Osteoblast (primary cell): ENCODE results near the gene TMEM134. TPM values are rescaled to one million over a fixed set of nuclear protein-coding genes. Genes with fewer than 3 reads are reported as not detected.
A peak's percentile ranks its signal among the peaks of the same experiment; 100 is the strongest.

Experiments
- DNase-seq: peaks from one replicate; pipeline ENCODE4 v3.0.0; 2011; ENCODE audit warnings: low spot score, mixed read lengths; ENCODE audit not compliant: insufficient read length; ENCODE audit errors: missing footprints
- H2AFZ ChIP-seq: 2 replicates; pipeline ENCODE4 v1.6.0; 2011; ENCODE audit warnings: mild to moderate bottlenecking, low read length
- H3K27ac ChIP-seq: 2 replicates; pipeline ENCODE4 v1.5.1; 2011; ENCODE audit warnings: mild to moderate bottlenecking, low read depth, low read length, moderate library complexity
- H3K27me3 ChIP-seq: 2 replicates; pipeline ENCODE4 v1.6.0; 2012; ENCODE audit warnings: mild to moderate bottlenecking, control low read depth, inconsistent platforms, low read length, moderate library complexity; ENCODE audit not compliant: insufficient read depth
- H3K36me3 ChIP-seq: 2 replicates; pipeline ENCODE4 v1.5.1; 2011; ENCODE audit warnings: mild to moderate bottlenecking, low read length, control low read depth, moderate library complexity; ENCODE audit not compliant: insufficient read depth
- H3K4me1 ChIP-seq: 2 replicates; pipeline ENCODE4 v1.5.1; 2011; ENCODE audit warnings: mild to moderate bottlenecking, low read length, control low read depth, moderate library complexity; ENCODE audit not compliant: insufficient read depth
- H3K4me2 ChIP-seq: 2 replicates; pipeline ENCODE4 v1.6.0; 2011; ENCODE audit warnings: mild to moderate bottlenecking, low read length; ENCODE audit not compliant: insufficient read depth
- H3K4me3 ChIP-seq: fragments of 200-600 bp; sonication (generic); 3 replicates; pipeline ENCODE4 v1.5.1; 2012; ENCODE audit warnings: mild to moderate bottlenecking, low read length, inconsistent platforms; ENCODE audit not compliant: insufficient read depth
- H3K79me2 ChIP-seq: 2 replicates; pipeline ENCODE4 v1.6.0; 2012; ENCODE audit warnings: mild to moderate bottlenecking, low read length, control low read depth, inconsistent platforms; ENCODE audit not compliant: insufficient read depth
- H3K9me3 ChIP-seq: 2 replicates; pipeline ENCODE4 v1.5.1; 2011; ENCODE audit warnings: low read depth, low read length, control low read depth
- H4K20me1 ChIP-seq: 2 replicates; pipeline ENCODE4 v1.6.0; 2012; ENCODE audit warnings: mild to moderate bottlenecking, low read length, control low read depth; ENCODE audit not compliant: insufficient read depth
- total RNA-seq: library from RNA; depleted of rRNA; stranded (reverse); fragments of >200 nt; gene quantifications from 2 replicates; pipeline ENCODE4 v1.2.3, GENCODE V29; 2012
- TF ChIP-seq, protein P1 (sequence below): IDR thresholded peaks from 2 replicates; pipeline ENCODE4 v1.5.1; 2011; ENCODE audit warnings: mild to moderate bottlenecking, low read depth, low read length, moderate library complexity; ENCODE audit errors: extremely low read depth

TMEM134 gene
- total RNA-seq, 1 donor, result 29.3 TPM

- Histone ChIP-seq H3K9me3 (no peaks in the 10 kb centered on the region), H2AFZ (no peak overlapping the region), H3K4me2 (peak overlapping the region; percentile 86), H3K4me1 (peaks cover 7% of the 10 kb centered on the region), H3K27me3 (no peaks in the 10 kb centered on the region), H4K20me1 (peaks cover 10% of the 10 kb centered on the region), H3K36me3 (peaks cover 13% of the 10 kb centered on the region), H3K4me3 (peak overlapping the region; percentile 92), H3K27ac (no peak overlapping the region), H3K79me2 (peaks cover 18% of the 10 kb centered on the region)
- TF ChIP-seq, protein P1, sequence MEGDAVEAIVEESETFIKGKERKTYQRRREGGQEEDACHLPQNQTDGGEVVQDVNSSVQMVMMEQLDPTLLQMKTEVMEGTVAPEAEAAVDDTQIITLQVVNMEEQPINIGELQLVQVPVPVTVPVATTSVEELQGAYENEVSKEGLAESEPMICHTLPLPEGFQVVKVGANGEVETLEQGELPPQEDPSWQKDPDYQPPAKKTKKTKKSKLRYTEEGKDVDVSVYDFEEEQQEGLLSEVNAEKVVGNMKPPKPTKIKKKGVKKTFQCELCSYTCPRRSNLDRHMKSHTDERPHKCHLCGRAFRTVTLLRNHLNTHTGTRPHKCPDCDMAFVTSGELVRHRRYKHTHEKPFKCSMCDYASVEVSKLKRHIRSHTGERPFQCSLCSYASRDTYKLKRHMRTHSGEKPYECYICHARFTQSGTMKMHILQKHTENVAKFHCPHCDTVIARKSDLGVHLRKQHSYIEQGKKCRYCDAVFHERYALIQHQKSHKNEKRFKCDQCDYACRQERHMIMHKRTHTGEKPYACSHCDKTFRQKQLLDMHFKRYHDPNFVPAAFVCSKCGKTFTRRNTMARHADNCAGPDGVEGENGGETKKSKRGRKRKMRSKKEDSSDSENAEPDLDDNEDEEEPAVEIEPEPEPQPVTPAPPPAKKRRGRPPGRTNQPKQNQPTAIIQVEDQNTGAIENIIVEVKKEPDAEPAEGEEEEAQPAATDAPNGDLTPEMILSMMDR, result no peak
- DNase-seq, result peak; percentile 89
These were observed 27.2 kb downstream of the TMEM134 start for GRCh38 chr11:67441731-67442351.

- no peak overlapping the region for H2AFZ ChIP-seq
These were observed 27.9 kb downstream of the TMEM134 start for GRCh38 chr11:67441098-67441563.

GRCh38 chr11:67440229-67441097 lies 28.6 kb downstream of the TMEM134 start:
- Histone ChIP-seq H3K4me3 (no peak overlapping the region), H3K4me2 (no peak overlapping the region), H3K4me1 (peaks cover 7% of the 10 kb centered on the region), H3K36me3 (peaks cover 13% of the 10 kb centered on the region), H4K20me1 (peaks cover 10% of the 10 kb centered on the region), H3K9me3 (no peaks in the 10 kb centered on the region), H3K27me3 (no peaks in the 10 kb centered on the region), H2AFZ (no peak overlapping the region), H3K79me2 (peaks cover 18% of the 10 kb centered on the region), H3K27ac (no peak overlapping the region)
- DNase-seq, result peak; percentile 90
- TF ChIP-seq, protein P1, result no peak

More at GRCh38 chr11:67441098-67441563, 27.9 kb downstream of the TMEM134 start:
- Histone ChIP-seq H3K27me3 (no peaks in the 10 kb centered on the region), H4K20me1 (peaks cover 10% of the 10 kb centered on the region), H3K9me3 (no peaks in the 10 kb centered on the region), H3K4me1 (peaks cover 7% of the 10 kb centered on the region), H3K27ac (no peak overlapping the region), H3K4me2 (no peak overlapping the region), H3K36me3 (peaks cover 13% of the 10 kb centered on the region), H3K79me2 (peaks cover 18% of the 10 kb centered on the region), H3K4me3 (no peak overlapping the region)
- DNase-seq, result no peak
- TF ChIP-seq, protein P1, result no peak
